Thyroid gland (tissue), 4 donors: Measurements from ENCODE around the gene PRSS36. TPM values are rescaled to one million over a fixed set of nuclear protein-coding genes. Genes with fewer than 3 reads are reported as not detected.
"Not testable (repeated sequence)": the region's sequence is repeated elsewhere in the genome, so short reads cannot be mapped to it uniquely, and the experiment has no call there.

Source experiments
- DNase-seq, 2 donors: peaks; one replicate each; pipeline ENCODE4 v3.0.0-alpha.2; 2019
- H3K27ac ChIP-seq, 3 donors: fragments of 200-600 bp; sonication (generic); 1 replicate in 2 of 3; 2 replicates in 1 of 3; pipeline ENCODE4 v1.5.1; 2016 to 2019; ENCODE audit warnings: mild to moderate bottlenecking in 1 of 3, moderate library complexity in 1 of 3
- H3K27me3 ChIP-seq: fragments of 200-600 bp; sonication (generic); one replicate; pipeline ENCODE4 v1.5.1; 2019
- H3K36me3 ChIP-seq, 2 donors: fragments of 200-600 bp; sonication (generic); one replicate each; pipeline ENCODE4 v1.5.1; 2016 to 2019
- H3K4me1 ChIP-seq, 2 donors: fragments of 200-600 bp; sonication (generic); one replicate each; pipeline ENCODE4 v1.5.1; 2017 to 2019
- H3K4me3 ChIP-seq, 3 donors: fragments of 200-600 bp; sonication (generic); replicated peaks in 1 of 3; 1 replicate in 2 of 3; 2 replicates in 1 of 3; pipeline ENCODE4 v1.5.1; 2016; ENCODE audit warnings: mild to moderate bottlenecking in 1 of 3
- H3K9me3 ChIP-seq: fragments of 200-600 bp; sonication (generic); one replicate; pipeline ENCODE4 v1.5.1; 2017
- POLR2A ChIP-seq, 2 donors: fragments of 450-650 bp; IDR thresholded peaks; one replicate each; pipeline ENCODE4 v1.6.1; 2017; ENCODE audit warnings: antibody characterized with exemption in 2 of 2, mild to moderate bottlenecking in 2 of 2, moderate library complexity in 1 of 2
- WGBS, 2 donors: methylation state at CpG; one replicate each; pipeline ENCODE4 v1.1.5; 2017; 5-methylcytosine and 5-hydroxymethylcytosine counted together
- intact Hi-C: fragments of 100-400 bp; cut with DNase I; formaldehyde crosslinking; loops from one replicate; pipeline ENCODE4 v1.15.1; 2023
- total RNA-seq, 4 donors: library from RNA; depleted of rRNA; stranded (reverse); fragments of >200 nt; gene quantifications; one replicate each; pipeline ENCODE4 v1.2.3, GENCODE V29; 2016
- TF ChIP-seq, protein P1 (sequence below), 6 experiments: fragments of 200-600 bp in 3 of 6; fragments of 450-650 bp in 3 of 6; sonication (generic) in 3 of 6; IDR thresholded peaks; one replicate each; pipeline ENCODE4 v1.5.1; 2016 to 2019; ENCODE audit warnings: antibody characterized with exemption in 6 of 6, mild to moderate bottlenecking in 2 of 6, inconsistent platforms in 1 of 6, moderate library complexity in 1 of 6

Gene PRSS36
- total RNA-seq, 4 donors from 2014 or later = 1.4 to 6.6 (median 3.0) TPM

DNA sequence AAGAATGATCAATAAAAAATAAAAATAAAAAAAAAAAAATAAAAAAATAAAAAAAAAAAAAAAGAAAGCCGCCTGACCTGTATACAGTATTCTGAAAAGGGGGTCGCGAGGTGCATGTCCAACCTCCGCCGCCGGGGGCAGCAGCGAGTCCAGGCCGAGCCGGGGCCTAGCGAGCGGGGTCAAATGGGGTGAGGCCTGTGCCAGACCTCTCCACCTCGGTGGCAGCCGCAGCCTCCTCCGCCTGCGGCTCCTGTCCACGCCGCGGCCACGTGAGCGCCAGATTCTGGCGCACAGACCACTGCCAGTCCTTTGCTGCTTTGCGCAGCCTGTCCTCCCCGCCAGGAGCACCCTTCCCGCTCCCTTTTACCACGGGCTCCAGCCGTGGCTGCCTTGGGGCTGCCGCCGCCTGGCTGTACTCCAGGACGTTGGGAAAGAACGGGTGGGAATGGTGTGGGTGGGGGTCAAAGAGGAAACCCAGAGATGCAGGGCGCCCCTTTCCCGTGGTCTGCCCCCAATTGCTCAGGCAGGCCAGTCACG is 44.1 kb downstream of the PRSS36 start:
- intact Hi-C loops = no loop called here
- no peaks in the 10 kb centered on the region for H3K27me3 ChIP-seq
- no peak overlapping the region for H3K4me3 ChIP-seq
- peaks cover 16 to 18% of the 10 kb centered on the region in 2 donors for H3K4me1 ChIP-seq
- no peak for TF ChIP-seq POLR2A (IDR thresholded peaks at IDR 0.05)
- TF ChIP-seq, protein P1, sequence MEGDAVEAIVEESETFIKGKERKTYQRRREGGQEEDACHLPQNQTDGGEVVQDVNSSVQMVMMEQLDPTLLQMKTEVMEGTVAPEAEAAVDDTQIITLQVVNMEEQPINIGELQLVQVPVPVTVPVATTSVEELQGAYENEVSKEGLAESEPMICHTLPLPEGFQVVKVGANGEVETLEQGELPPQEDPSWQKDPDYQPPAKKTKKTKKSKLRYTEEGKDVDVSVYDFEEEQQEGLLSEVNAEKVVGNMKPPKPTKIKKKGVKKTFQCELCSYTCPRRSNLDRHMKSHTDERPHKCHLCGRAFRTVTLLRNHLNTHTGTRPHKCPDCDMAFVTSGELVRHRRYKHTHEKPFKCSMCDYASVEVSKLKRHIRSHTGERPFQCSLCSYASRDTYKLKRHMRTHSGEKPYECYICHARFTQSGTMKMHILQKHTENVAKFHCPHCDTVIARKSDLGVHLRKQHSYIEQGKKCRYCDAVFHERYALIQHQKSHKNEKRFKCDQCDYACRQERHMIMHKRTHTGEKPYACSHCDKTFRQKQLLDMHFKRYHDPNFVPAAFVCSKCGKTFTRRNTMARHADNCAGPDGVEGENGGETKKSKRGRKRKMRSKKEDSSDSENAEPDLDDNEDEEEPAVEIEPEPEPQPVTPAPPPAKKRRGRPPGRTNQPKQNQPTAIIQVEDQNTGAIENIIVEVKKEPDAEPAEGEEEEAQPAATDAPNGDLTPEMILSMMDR (IDR thresholded peaks at IDR 0.05) = peak; percentile 63 to 86 (median 77)
- H3K36me3 ChIP-seq = peaks cover 4 to 7% of the 10 kb centered on the region in 2 donors
- H3K27ac ChIP-seq = peak overlapping the region in 2 of 3 donors; percentile 65 to 76
- WGBS, 2 donors = 18 to 20% methylated on average over 28 to 33 of the region's 33 CpGs
- H3K9me3 ChIP-seq = no peaks in the 10 kb centered on the region
- peak; percentile 80 to 84 for DNase-seq

DNA sequence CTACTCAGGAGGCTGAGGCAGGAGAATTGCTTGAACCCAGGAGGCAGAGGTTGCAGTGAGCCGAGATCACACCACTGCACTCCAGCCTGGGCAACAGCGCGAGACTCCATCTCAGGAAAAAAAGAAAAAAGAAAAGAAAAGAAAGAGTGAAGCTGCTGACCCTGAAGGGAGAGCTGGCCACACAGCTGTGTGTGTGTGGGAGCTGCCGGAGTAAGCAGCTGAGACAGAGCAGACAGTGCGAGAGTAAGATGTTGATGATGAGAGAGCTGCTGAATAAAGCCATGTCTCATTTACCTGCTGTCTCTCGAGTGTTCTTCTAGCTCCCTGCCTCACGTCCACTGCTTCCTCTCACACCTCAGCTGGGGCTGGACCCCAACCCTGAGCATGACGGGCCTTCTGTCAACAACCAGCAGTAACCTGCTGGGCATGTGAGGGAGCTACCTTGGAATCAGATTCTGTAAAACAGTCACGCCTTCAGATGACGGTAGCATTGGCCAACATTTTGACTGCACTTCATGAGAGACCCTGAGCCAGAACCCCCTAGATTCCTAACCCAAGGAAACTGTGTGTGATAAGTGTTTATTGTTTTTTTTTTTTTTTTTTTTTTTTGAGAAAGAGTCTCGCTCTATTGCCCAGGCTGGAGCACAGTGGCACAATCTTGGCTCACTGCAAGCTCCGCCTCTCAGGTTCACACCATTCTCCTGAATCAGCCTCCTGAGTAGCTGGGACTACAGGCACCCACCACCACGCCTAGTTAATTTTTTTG is 48.8 kb downstream of the PRSS36 start:
- 81 to 82% methylated on average over 13 of the region's 13 CpGs for WGBS, 2 donors
- H3K4me3 ChIP-seq, H3K4me1 ChIP-seq, H3K27ac ChIP-seq, H3K36me3 ChIP-seq, H3K27me3 ChIP-seq, H3K9me3 ChIP-seq, DNase-seq, intact Hi-C loops: not testable (repeated sequence)

DNA sequence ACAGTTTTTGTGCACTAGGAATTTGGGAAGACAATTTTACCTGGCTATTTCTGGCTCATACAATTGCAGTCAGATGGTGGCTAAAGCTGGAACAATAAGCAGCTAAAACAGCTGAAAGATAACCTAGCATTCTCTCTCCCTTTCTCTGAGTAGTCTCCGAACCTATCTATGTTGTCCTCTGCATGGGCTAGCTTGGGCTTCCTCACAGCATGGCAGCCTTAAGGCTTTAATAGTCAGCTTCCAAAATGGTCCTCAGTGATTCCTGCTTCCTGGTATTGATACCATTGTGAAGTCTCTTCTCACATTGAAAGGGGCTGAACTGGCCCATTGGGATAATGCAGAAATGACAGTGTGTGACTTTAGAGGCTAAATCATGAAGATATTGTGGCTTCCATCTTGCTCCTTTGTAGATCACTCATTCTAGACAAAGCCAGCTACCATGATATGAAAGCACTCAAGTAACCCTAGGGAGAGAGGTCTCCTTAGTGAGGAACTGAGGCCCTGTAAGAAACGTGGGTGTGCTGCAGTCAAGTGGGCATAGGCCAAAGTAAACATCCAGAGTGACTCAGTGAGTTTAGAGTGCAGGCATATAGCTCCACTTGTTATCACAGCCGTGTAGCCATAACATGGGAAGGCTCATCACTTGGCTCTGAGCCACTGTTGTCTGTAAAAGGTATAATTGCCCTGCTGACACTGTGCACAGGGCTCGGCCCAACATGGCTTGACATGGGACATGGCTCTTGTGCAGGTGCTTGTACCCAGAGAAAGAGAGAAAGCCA is 49.8 kb downstream of the PRSS36 start:
- DNase-seq = no peak
- intact Hi-C loops = loop anchor here (10.0 kb wide), 1 partner anchor 75 kb away; no protein-coding TSS in a partner anchor

DNA sequence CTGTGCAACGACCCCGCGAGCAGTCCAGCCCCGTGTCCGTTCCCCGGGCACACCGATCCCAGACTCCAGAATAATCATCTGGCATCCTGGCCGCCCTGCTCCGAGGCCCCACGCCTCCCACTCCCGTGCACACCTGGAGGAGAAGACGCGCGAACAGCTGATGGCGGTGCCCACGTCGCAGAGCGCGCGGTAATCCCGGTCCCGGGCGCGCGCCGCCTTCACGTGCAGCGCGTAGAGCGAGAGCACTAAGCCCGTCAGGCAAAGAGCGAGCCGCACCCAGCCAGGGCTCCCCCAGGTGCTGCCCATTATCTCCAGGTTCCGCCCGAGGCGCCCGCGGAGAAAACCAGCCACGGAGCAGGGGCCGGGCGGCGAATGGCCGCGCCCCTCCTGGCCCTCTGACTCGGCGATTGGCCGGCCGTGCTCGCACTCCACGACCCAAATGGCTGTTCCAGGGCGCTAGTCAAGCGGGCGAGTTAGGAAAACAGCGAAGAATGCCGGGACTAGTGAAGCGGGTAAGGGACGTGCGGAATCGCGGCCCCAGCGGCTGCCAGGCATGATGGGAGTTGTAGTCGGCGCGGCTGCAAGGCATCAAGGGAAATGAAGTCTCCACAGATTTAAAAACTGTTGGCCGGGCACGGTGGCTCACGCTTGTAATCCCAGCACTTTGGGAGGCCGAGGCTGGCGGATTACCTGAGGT is 55.3 kb downstream of the PRSS36 start, which contains the start of gene VKORC1:
Gene VKORC1, minus strand, starts transcription at position 374 of the 697 bp plus-strand sequence. Its CDS starts 68 bp downstream, at position 306.
- peak within 1 kb of the TSS; percentile 51 to 81 (median 75) for H3K27ac ChIP-seq
- 0% methylated on average over 19 to 42 of the region's 69 CpGs for WGBS, 2 donors
- peaks cover 9% of the 10 kb centered on the region in 2 donors for H3K4me1 ChIP-seq
- H3K9me3 ChIP-seq = no peaks in the 10 kb centered on the region
- H3K36me3 ChIP-seq = peaks cover 4 to 6% of the 10 kb centered on the region in 2 donors
- DNase-seq = peak; percentile 96 to 97
- H3K4me3 ChIP-seq = peak within 1 kb of the TSS; percentile 47 to 65 (median 58)
- intact Hi-C loops = loop anchor here (10.0 kb wide), 1 partner anchor 80 kb away; no protein-coding TSS in a partner anchor
- TF ChIP-seq, protein P1 (IDR thresholded peaks at IDR 0.05) = no peak
- TF ChIP-seq POLR2A (IDR thresholded peaks at IDR 0.05) = peak in 1 of 2 donors; percentile 80
- H3K27me3 ChIP-seq = no peaks in the 10 kb centered on the region

More for the DNA sequence above, 49.8 kb downstream of the PRSS36 start:
- Histone ChIP-seq H3K9me3 (no peaks in the 10 kb centered on the region), H3K4me1 (no peaks in the 10 kb centered on the region), H3K27ac (no peak overlapping the region), H3K36me3 (no peaks in the 10 kb centered on the region), H3K4me3 (no peak overlapping the region), H3K27me3 (no peaks in the 10 kb centered on the region)
- WGBS, 2 donors = 33 to 56% methylated on average over 3 to 4 of the region's 4 CpGs
- no peak for TF ChIP-seq POLR2A (IDR thresholded peaks at IDR 0.05)
- TF ChIP-seq, protein P1 (IDR thresholded peaks at IDR 0.05) = no peak

DNA sequence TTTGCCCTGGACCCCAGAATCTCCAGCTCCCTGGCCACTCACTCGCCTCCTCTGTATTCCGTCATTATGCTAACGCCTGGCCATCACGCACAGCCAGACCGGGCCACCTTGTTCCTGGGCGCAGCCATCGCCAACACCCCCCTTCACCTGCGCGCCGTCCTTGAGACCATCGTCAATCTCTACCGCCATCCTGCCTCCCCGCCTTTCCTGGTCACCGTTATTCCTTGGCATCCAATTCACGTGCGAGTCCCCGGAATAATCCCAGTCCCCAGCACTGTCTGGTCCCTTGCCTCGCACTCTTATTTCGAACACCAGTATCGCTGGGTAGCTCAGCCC is 55.8 kb downstream of the PRSS36 start:
- intact Hi-C loops = loop anchor here (10.0 kb wide), 1 partner anchor 81 kb away; no protein-coding TSS in a partner anchor
- 0 to 2% methylated on average over 20 of the region's 20 CpGs for WGBS, 2 donors
- TF ChIP-seq, protein P1 (IDR thresholded peaks at IDR 0.05) = no peak
- TF ChIP-seq POLR2A (IDR thresholded peaks at IDR 0.05) = no peak

More for the DNA sequence above, 55.8 kb downstream of the PRSS36 start:
- Histone ChIP-seq H3K36me3 (peaks cover 4 to 6% of the 10 kb centered on the region in 2 donors), H3K9me3 (no peaks in the 10 kb centered on the region), H3K27ac (peak overlapping the region; percentile 51 to 81 (median 75)), H3K4me3 (peak overlapping the region; percentile 47 to 65 (median 58)), H3K4me1 (peaks cover 9% of the 10 kb centered on the region in 2 donors), H3K27me3 (no peaks in the 10 kb centered on the region)
- peak; percentile 25 to 33 for DNase-seq
